Right lobe of liver (tissue), 6 donors: Measurements from ENCODE around the gene SLC38A8. TPM values are rescaled to one million over a fixed set of nuclear protein-coding genes. Genes with fewer than 3 reads are reported as not detected.

ENCODE experiments used
- ATAC-seq, 4 donors: fragments of 200-7000 bp; cut with Tn5 transposase; one replicate each; pipeline ENCODE4 v1.9.1; 2020; ENCODE audit warnings: mild to moderate bottlenecking in 4 of 4, moderate library complexity in 4 of 4
- DNase-seq, 3 donors: peaks; one replicate each; pipeline ENCODE4 v3.0.0-alpha.2; 2020
- H3K27ac ChIP-seq, 3 donors: fragments of 200-600 bp; one replicate each; pipeline ENCODE4 v1.8.0; 2022
- H3K27me3 ChIP-seq, 2 donors: fragments of 200-600 bp; one replicate each; pipeline ENCODE4 v1.8.0; 2022
- H3K36me3 ChIP-seq, 4 donors: fragments of 200-600 bp; sonication (generic) in 1 of 4; one replicate each; pipeline versions ENCODE4 v1.5.1 to v1.8.0; 2017 to 2022; ENCODE audit warnings: control low read depth in 1 of 4
- H3K4me1 ChIP-seq, 4 donors: fragments of 200-600 bp; sonication (generic) in 1 of 4; one replicate each; pipeline versions ENCODE4 v1.5.1 to v1.8.0; 2017 to 2022; ENCODE audit warnings: control low read depth in 1 of 4
- H3K4me3 ChIP-seq, 3 donors: fragments of 200-600 bp; one replicate each; pipeline ENCODE4 v1.8.0; 2022
- H3K9me3 ChIP-seq, 4 donors: fragments of 200-600 bp; sonication (generic) in 1 of 4; one replicate each; pipeline versions ENCODE4 v1.5.1 to v1.8.0; 2017 to 2022; ENCODE audit warnings: control low read depth in 1 of 4
- CTCF ChIP-seq, 4 donors: fragments of 200-600 bp in 3 of 4; fragments of 450-650 bp in 1 of 4; IDR thresholded peaks; one replicate each; pipeline versions ENCODE4 v1.5.1 to v1.8.0; 2016 to 2022; ENCODE audit warnings: antibody characterized with exemption in 4 of 4, mild to moderate bottlenecking in 2 of 4
- POLR2A ChIP-seq: fragments of 450-650 bp; IDR thresholded peaks from one replicate; pipeline ENCODE4 v1.6.1; 2017; ENCODE audit warnings: antibody characterized with exemption, mild to moderate bottlenecking
- WGBS: methylation state at CpG from one replicate; pipeline ENCODE4 v1.1.6; 2018; ENCODE audit warnings: low coverage, low lambda C conversion rate; ENCODE audit not compliant: insufficient coverage; ENCODE audit errors: missing lambda C conversion rate; 5-methylcytosine and 5-hydroxymethylcytosine counted together
- intact Hi-C, 2 donors: fragments of 100-400 bp; cut with DNase I; formaldehyde crosslinking; loops; one replicate each; pipeline versions ENCODE4 v1.11.2 to v1.14.1; 2022
- total RNA-seq, 6 experiments: library from RNA; depleted of rRNA in 2 of 6; stranded (reverse); fragments of >200 nt in 2 of 6; fragmentation: NEBNext Ultra II Directional in 3 of 6; extraction: Animal tissue kit (Norgen Biotek cat#: 25700) in 3 of 6; gene quantifications; one replicate each; pipeline versions ENCODE4 v1.1.0 to v1.2.4, GENCODE V29; 2016 to 2023
- donor health status: DM: no; HTN: yes; CAD: no.
- donor health status: DM: no; HTN: no; CAD: no.
- donor health status: DM: no; HTN: no; CAD: no.
- donor health status: DM: no; HTN: yes; CAD: no.
- donor health status: DM: no; HTN: yes; CAD: no.

The SLC38A8 gene
- total RNA-seq, 6 experiments from 2014 or later = not detected

GRCh38 chr16:84020353-84020752, 22.2 kb downstream of the SLC38A8 start:
- H3K36me3 ChIP-seq = no peaks in the 10 kb centered on the region
- DNase-seq = no peak
- ATAC-seq = no peak
- no peak overlapping the region for H3K4me3 ChIP-seq
- H3K27ac ChIP-seq = no peak overlapping the region
- H3K9me3 ChIP-seq = no peaks in the 10 kb centered on the region
- no peaks in the 10 kb centered on the region for H3K27me3 ChIP-seq
- intact Hi-C loops = no loop called here
- no peaks in the 10 kb centered on the region for H3K4me1 ChIP-seq
- no CpG with 5 or more reads among the region's 9 CpGs for WGBS
- TF ChIP-seq CTCF (IDR thresholded peaks at IDR 0.05) = no peak
- TF ChIP-seq POLR2A = no peak

DNA sequence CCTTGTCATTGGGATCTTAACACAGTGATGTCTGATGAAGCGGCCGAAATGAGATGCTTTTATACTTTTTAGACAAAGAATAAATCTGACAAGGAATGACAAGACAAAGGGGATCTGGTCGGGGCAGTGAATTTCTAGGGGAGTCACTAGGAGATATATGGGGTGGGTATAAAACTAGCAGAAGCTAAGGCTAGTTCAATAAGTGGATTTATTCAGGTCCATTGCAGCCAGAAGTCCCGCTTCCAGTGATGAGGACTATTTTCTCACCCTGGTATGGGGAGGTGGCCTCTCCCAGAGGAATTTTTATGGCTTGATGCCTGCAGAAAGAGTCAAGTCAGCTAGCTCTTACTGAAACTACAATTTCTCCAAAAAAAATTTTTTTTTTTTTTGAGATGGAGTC, 23.9 kb downstream of the SLC38A8 start:
- no peak for TF ChIP-seq POLR2A
- no peak for TF ChIP-seq CTCF (IDR thresholded peaks at IDR 0.05)
- Histone ChIP-seq H3K9me3 (no peaks in the 10 kb centered on the region), H3K36me3 (no peaks in the 10 kb centered on the region), H3K4me3 (no peak overlapping the region), H3K4me1 (no peaks in the 10 kb centered on the region), H3K27me3 (no peaks in the 10 kb centered on the region), H3K27ac (no peak overlapping the region)
- DNase-seq (no peak), ATAC-seq (no peak)
- intact Hi-C loops = no loop called here
- whole genome bisulfite sequencing = 75% methylated on average over 4 of the region's 4 CpGs

GRCh38 chr16:84016477-84016876, 26.1 kb downstream of the SLC38A8 start:
- no peak for DNase-seq
- intact Hi-C loops = no loop called here
- no CpG with 5 or more reads among the region's 12 CpGs for WGBS
- H3K27ac ChIP-seq = no peak overlapping the region
- no peaks in the 10 kb centered on the region for H3K36me3 ChIP-seq
- TF ChIP-seq POLR2A (no peak), CTCF (IDR thresholded peaks at IDR 0.05) (no peak)
- no peak for ATAC-seq
- no peaks in the 10 kb centered on the region for H3K9me3 ChIP-seq
- no peak overlapping the region for H3K4me3 ChIP-seq
- no peaks in the 10 kb centered on the region for H3K27me3 ChIP-seq
- no peaks in the 10 kb centered on the region for H3K4me1 ChIP-seq

- Histone ChIP-seq H3K4me3 (no peak overlapping the region), H3K9me3 (no peaks in the 10 kb centered on the region), H3K4me1 (no peaks in the 10 kb centered on the region), H3K27ac (no peak overlapping the region), H3K36me3 (no peaks in the 10 kb centered on the region), H3K27me3 (no peaks in the 10 kb centered on the region)
- DNase-seq (no peak), ATAC-seq (no peak)
- TF ChIP-seq POLR2A = no peak
- TF ChIP-seq CTCF (IDR thresholded peaks at IDR 0.05) = no peak
- intact Hi-C loops = no loop called here
- WGBS = 65% methylated on average over 5 of the region's 12 CpGs
Measured at GRCh38 chr16:84015399-84015798, 27.2 kb downstream of the SLC38A8 start.
